ENCODE measurements around the gene TBC1D4.
A peak's percentile ranks its signal among the peaks of the same experiment; 100 is the strongest.

TBC1D4 gene

DNA sequence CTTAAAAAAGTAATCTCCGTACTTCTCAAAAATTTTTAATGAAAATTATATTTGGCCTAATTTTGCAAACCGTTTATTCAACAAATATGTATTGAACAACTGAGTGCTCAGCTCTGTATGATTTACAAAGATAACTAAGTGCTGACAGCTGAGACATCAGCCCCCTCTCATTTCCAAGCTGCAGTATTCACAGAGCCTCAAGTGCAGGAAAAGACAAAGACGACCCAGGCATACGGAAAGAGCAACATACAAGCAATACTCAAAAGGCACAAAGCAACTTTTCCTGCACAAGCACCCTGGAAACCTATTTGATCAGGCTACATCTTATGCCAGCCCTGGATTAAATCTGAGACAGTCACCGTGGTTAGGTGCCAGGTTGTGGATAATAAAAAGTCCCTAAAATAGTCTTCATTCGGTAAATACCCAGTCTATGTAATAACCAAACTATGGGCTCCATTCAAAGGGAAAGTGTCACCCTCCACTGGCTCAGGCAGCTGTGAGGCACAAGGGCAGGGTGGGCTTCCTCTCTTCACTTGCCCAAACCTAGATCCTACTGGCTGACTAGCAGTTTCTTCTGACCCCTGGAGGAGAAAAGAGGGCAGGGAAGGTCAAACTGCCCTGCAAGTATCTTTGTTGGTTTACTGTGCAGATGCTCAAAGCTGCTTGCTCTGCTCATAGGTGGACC is 65.5 kb downstream of the TBC1D4 start:
- TF ChIP-seq, protein P1, sequence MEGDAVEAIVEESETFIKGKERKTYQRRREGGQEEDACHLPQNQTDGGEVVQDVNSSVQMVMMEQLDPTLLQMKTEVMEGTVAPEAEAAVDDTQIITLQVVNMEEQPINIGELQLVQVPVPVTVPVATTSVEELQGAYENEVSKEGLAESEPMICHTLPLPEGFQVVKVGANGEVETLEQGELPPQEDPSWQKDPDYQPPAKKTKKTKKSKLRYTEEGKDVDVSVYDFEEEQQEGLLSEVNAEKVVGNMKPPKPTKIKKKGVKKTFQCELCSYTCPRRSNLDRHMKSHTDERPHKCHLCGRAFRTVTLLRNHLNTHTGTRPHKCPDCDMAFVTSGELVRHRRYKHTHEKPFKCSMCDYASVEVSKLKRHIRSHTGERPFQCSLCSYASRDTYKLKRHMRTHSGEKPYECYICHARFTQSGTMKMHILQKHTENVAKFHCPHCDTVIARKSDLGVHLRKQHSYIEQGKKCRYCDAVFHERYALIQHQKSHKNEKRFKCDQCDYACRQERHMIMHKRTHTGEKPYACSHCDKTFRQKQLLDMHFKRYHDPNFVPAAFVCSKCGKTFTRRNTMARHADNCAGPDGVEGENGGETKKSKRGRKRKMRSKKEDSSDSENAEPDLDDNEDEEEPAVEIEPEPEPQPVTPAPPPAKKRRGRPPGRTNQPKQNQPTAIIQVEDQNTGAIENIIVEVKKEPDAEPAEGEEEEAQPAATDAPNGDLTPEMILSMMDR (conservative IDR thresholded peaks at IDR 0.05; ENCODE audit: control insufficient read depth, insufficient read depth, low read depth, low read length): no peak
- DNase-seq (ENCODE audit: low read depth): peak; percentile 20
- H3K4me3 ChIP-seq (ENCODE audit: control insufficient read depth, low read depth, low read length): no peak overlapping the region

DNA sequence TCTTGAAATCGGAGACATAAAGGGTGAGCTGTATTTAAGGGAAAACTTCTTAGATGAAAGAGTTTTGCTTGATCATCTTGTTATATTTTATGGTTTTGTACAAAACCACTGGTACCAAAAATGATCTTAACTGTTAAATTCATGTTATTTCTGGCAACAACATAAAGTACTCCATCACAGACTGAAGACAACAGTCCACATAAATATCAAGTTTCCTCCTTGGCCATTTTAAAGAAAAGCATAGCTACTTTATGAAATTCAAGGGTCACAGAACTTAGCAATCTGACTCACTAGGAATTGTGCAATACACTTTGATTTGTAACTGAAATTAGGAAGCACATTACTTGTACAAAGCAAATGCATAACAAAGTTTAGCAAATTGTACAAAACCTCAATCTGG is 66.3 kb downstream of the TBC1D4 start:
- DNase-seq (ENCODE audit: low read depth): peak; percentile 95
- H3K4me3 ChIP-seq (ENCODE audit: control insufficient read depth, low read depth, low read length): no peak overlapping the region
- TF ChIP-seq, protein P1 (conservative IDR thresholded peaks at IDR 0.05; ENCODE audit: control insufficient read depth, insufficient read depth, low read depth, low read length): no peak

DNA sequence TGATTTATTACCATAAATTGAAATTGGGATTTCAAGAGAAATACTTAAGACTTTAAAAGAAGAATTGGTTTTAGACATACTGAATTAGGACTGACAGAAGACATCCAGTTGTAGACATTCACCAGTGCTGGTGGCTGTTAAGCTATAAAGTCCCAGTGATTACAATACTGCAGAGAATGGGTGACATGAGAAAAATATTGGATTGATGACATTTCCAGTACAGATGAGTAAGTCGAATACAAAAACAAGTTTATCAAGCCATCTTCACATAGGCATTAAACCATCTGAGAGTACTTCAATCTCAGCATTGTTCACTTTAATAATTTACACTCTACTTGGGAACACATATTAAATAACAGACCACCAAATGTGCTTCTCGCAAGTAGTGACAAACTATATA is 66.8 kb downstream of the TBC1D4 start:
- TF ChIP-seq, protein P1 (conservative IDR thresholded peaks at IDR 0.05; ENCODE audit: control insufficient read depth, insufficient read depth, low read depth, low read length): no peak
- DNase-seq (ENCODE audit: low read depth): peak; percentile 46
- H3K4me3 ChIP-seq (ENCODE audit: control insufficient read depth, low read depth, low read length): no peak overlapping the region

DNA sequence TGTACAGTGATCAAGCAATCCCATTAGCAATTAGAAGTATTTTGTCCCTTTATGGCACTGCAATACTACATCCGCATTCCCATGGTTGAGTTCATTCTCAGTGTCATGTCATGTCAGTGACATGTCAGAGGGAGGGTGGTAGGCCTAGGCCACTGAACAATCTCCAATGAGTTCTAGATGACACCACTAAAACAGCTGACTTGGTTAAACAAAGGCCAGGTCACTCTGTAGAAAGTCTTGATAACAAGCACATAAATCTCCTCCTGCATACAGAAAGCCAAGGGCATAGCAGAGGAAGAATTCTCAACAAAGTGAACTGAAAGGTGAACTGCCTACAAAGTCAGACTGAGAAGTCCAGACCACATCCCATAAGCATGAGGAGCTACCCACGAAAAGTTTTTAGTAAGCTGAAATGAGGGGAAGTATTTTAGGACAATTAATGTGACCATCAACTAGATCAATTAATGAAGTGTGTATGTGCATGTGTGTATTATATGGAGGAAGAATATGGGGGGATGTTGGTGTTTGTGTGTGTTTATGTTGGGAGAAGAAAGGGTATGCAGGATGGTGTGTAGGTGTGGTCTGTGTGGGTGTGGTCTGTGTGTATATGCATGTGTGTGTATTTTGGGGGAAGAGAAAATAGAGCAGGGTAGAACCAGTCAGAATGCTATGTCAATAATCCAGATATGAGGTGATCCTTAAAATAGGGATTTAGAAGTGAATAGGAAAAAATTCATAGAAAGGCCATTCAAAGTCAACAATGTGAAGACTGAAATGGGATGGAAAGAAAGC is 67.7 kb downstream of the TBC1D4 start:
- H3K4me3 ChIP-seq (ENCODE audit: control insufficient read depth, low read depth, low read length): no peak overlapping the region
- no peak for DNase-seq (ENCODE audit: low read depth)
- TF ChIP-seq, protein P1 (conservative IDR thresholded peaks at IDR 0.05; ENCODE audit: control insufficient read depth, insufficient read depth, low read depth, low read length): no peak

DNA sequence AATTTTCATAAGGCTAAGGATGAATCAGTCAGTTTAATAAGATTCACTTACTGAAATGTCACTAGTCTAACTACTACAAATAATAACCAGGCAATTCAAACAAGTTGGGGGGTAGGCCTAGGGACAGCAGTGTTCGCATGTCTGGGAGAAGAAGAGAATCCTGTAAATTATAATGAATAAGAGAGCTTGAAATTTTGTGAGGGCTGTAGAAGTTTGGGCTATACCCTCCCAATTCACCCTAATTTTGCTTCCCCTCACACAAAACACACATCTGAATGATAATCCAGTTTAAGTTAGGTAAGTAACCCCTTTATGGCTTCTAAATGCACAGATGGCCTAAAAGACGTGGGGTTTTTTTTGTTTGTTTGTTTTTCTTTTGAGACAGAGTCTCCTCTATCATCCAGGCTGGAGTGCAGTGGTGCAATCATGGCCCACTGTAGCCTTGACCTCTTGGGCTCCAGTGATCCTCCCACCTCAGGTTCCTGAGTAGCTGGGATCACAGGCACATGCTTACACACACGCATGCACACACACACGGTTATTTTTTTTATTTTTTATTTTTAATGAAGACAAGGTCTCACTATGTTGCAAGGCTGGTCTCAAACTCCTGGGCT is 69.9 kb downstream of the TBC1D4 start:
- TF ChIP-seq, protein P1 (conservative IDR thresholded peaks at IDR 0.05; ENCODE audit: control insufficient read depth, insufficient read depth, low read depth, low read length): no peak
- H3K4me3 ChIP-seq (ENCODE audit: control insufficient read depth, low read depth, low read length): no peak overlapping the region
- DNase-seq (ENCODE audit: low read depth): no peak

DNA sequence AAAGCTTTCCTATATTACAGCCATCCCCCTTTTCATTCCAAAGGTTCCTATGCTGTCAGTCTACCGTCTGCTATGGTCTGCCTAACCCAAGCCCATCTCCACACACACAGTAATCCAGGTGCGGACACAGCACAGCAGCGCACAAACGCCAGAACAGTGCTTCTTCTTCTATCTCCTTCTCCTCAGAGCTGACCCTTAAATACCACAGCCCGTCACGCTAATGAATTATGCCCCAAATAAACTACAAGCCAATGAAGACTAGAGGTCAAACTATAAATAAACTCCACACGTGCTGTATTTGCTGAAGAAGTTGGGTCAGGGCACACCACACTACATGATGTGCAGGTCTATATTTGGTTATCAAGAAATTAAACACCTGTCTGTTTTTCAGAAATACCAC is 71.8 kb downstream of the TBC1D4 start:
- H3K4me3 ChIP-seq (ENCODE audit: control insufficient read depth, low read depth, low read length): no peak overlapping the region
- TF ChIP-seq, protein P1 (conservative IDR thresholded peaks at IDR 0.05; ENCODE audit: control insufficient read depth, insufficient read depth, low read depth, low read length): no peak
- no peak for DNase-seq (ENCODE audit: low read depth)
